H7 (cell line): ENCODE data around the gene RAB5IF. TPM values are rescaled to one million over a fixed set of nuclear protein-coding genes. Genes with fewer than 3 reads are reported as not detected.
"Not testable (repeated sequence)": the region's sequence is repeated elsewhere in the genome, so short reads cannot be mapped to it uniquely, and the experiment has no call there.

ENCODE experiments used
- DNase-seq: peaks from one replicate; pipeline ENCODE4 v3.0.0; 2012
- H3K27me3 ChIP-seq: 2 replicates; pipeline ENCODE4 v1.6.0; 2011; ENCODE audit warnings: mild to moderate bottlenecking, low read length; ENCODE audit not compliant: control insufficient read depth, insufficient read depth
- H3K36me3 ChIP-seq: replicated peaks from 2 replicates; pipeline ENCODE4 v1.5.1; 2011; ENCODE audit warnings: low read length; ENCODE audit not compliant: control insufficient read depth, insufficient read depth
- H3K4me3 ChIP-seq: 2 replicates; pipeline ENCODE4 v1.5.1; 2011; ENCODE audit warnings: low read depth, mild to moderate bottlenecking, control low read depth, low read length, moderate library complexity; ENCODE audit not compliant: insufficient read depth
- total RNA-seq: library from RNA; depleted of rRNA; stranded (reverse); fragments of >200 nt; shearing (Covaris generic); gene quantifications from 2 replicates; pipeline ENCODE4 v1.2.3, GENCODE V29; 2014; rRNA removed

RAB5IF gene, protein sequence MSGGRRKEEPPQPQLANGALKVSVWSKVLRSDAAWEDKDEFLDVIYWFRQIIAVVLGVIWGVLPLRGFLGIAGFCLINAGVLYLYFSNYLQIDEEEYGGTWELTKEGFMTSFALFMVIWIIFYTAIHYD
- total RNA-seq: 104 and 117 TPM in 2 replicates

DNA sequence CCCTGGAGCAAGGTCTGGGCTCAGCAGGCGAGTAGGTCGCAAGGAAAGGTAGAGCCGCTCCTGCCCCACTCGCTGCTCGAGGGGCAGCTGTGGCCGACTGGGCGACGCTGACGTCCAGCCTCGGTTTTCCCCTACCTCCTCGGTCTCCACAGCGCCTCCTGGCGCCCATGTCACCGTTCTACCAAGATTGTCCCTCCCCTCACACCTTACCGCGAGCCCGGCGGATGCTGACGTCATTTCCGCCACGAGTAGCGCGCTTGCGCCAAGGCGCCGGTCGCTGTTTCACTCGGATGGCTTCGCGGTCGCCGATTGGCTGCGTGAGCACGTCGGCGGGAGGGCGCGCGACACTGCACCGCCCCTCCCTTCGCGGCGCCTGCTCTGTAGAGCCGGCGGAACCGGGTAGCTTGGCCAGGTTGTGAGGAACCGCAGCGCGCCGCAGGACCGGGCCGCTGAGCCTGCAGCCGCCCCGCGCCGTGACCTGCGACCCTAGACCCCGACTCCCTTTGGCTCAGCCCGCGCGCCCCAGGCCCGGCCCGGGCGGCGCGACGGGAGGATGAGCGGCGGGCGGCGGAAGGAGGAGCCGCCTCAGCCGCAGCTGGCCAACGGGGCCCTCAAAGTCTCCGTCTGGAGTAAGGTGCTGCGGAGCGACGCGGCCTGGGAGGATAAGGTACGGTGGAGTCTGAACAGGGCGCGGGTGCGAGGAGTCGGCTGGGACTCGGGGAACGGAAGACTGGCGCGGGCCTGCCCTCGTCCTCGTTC is at the start of gene RAB5IF:
RAB5IF (plus strand) TSS at position 381 of the 759 bp plus-strand sequence; CDS start at position 554, 173 bp downstream.
- peak; percentile 97 for DNase-seq
- Histone ChIP-seq H3K27me3 (no peaks in the 10 kb centered on the region), H3K4me3 (peak within 1 kb of the TSS; percentile 79), H3K36me3 (peaks cover 17% of the 10 kb centered on the region)

DNA sequence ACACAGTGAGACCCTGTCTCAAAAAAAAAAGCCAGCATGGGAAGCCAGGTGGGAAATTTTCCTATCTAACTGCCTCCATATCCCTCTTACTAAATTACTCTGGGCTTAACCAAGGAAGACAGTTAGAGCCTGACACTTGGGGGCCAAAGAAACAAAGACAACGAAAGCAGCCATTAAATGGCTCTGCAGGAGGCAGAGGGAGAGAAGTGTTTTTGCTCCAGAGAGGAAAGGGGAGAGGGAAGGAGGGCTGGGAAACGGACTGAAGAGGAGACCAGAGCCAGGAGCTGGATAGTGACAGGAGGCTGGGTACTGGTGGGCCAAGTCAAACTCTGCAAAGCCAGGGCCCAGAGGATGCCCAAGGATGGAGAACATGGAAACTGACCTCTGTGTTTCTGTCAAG is 42.9 kb upstream of the RAB5IF start:
- DNase-seq: peak; percentile 38
- H3K4me3 ChIP-seq: no peak overlapping the region
- no peaks in the 10 kb centered on the region; the same call in 1 of the 2 replicates for H3K36me3 ChIP-seq
- no peaks in the 10 kb centered on the region for H3K27me3 ChIP-seq

DNA sequence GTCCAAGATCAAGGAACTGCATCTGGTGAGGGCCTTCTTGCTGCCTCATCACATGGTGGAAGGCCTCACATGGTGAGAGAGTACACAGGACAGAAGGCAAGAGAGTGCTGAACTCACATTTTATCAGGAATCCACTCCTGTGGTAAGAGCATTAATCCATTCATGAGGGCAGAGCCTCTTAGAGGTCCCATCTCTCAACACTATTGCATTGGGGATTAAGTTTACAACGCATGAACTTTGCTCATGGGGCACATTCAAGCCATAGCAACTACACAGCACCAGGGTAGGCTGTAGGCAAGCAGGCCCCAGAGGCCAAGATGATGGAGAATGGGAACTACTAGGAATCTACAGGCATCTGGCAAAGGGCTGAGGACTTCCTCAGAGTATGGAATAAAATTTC is 42.2 kb upstream of the RAB5IF start:
- H3K27me3 ChIP-seq: no peaks in the 10 kb centered on the region
- H3K36me3 ChIP-seq: no peaks in the 10 kb centered on the region; the same call in 1 of the 2 replicates
- no peak overlapping the region for H3K4me3 ChIP-seq
- DNase-seq: no peak

DNA sequence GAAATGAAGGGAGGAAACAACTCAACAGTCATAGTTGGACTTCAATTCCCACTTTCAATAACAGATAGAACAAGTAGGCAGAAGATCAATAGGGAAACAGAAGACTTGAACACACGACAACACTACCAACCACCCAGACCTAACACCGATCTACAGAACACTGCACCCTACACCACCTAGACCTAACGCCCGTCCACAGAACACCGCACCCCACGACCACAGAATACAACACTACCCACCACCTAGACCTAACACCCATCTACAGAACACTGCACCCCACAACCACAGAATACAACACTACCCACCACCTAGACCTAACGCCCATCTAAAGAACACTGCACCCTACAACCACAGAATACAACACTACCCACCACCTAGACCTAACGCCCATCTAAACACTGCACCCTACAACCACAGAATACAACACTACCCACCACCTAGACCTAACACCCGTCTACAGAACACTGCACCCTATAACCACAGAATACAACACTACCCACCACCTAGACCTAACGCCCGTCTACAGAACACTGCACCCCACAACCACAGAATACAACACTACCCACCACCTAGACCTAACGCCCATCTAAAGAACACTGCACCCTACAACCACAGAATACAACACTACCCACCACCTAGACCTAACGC is 41.4 kb upstream of the RAB5IF start:
- H3K27me3 ChIP-seq, H3K4me3 ChIP-seq, H3K36me3 ChIP-seq, DNase-seq: not testable (repeated sequence)

DNA sequence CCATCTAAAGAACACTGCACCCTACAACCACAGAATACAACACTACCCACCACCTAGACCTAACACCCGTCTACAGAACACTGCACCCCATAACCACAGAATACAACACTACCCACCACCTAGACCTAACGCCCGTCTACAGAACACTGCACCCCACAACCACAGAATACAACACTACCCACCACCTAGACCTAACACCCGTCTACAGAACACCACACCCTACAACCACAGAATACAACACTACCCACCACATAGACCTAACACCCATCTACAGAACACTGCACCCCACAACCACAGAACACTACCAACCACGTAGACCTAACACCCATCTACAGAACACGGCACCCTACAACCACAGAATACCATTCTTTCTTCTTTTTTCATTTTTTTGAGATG is 40.9 kb upstream of the RAB5IF start:
- H3K36me3 ChIP-seq, DNase-seq, H3K27me3 ChIP-seq, H3K4me3 ChIP-seq: not testable (repeated sequence)

DNA sequence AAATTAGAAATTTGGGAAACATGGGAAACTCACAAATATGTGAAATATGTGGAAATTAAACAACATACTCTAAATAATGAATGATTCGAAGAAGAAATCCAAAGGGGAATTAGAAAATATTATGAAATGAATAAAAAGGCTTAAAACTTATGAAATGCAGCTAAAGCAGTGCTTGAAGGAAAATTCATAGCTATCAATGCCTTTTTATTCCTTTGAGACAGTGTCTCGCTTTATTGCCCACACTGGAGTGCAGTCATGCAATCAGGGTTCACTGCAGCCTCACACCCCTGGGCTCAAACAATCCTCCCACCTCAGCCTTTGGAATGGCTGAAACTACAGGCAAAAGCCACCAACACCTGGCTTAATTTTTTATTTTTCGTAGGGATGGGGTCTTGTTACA is 40.1 kb upstream of the RAB5IF start:
- DNase-seq: no peak
- no peak overlapping the region for H3K4me3 ChIP-seq
- no peaks in the 10 kb centered on the region; the same call in 1 of the 2 replicates for H3K36me3 ChIP-seq
- no peaks in the 10 kb centered on the region for H3K27me3 ChIP-seq

DNA sequence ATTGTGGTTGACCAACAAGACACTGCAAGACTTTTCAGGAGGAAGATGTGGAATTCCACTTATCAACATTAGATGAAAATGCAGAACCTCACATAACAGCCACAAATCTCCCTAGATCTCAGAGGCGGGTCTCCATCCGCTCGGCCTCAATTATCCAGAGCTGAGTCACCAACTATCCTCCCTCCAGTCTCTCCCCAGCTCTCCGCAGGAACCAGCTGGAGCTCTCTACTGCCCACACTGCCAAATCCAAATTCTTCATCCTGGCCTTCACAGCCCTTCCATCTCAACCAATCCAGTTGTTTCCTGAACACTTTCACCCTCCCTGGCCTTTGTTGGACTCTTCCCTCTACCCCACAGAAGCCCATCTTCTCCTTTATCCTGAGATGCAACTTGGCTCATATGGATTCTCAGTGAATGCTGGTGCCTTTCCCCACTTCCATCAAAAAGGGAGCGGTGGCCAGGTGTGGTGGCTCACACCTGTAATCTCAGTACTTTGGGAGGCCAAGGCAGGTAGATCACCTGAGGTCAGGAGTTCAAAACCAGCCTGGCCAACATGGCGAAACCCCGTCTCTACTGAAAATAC is 35.6 kb upstream of the RAB5IF start:
- no peaks in the 10 kb centered on the region; the same call in 1 of the 2 replicates for H3K36me3 ChIP-seq
- no peak overlapping the region for H3K4me3 ChIP-seq
- DNase-seq: no peak
- H3K27me3 ChIP-seq: no peaks in the 10 kb centered on the region

DNA sequence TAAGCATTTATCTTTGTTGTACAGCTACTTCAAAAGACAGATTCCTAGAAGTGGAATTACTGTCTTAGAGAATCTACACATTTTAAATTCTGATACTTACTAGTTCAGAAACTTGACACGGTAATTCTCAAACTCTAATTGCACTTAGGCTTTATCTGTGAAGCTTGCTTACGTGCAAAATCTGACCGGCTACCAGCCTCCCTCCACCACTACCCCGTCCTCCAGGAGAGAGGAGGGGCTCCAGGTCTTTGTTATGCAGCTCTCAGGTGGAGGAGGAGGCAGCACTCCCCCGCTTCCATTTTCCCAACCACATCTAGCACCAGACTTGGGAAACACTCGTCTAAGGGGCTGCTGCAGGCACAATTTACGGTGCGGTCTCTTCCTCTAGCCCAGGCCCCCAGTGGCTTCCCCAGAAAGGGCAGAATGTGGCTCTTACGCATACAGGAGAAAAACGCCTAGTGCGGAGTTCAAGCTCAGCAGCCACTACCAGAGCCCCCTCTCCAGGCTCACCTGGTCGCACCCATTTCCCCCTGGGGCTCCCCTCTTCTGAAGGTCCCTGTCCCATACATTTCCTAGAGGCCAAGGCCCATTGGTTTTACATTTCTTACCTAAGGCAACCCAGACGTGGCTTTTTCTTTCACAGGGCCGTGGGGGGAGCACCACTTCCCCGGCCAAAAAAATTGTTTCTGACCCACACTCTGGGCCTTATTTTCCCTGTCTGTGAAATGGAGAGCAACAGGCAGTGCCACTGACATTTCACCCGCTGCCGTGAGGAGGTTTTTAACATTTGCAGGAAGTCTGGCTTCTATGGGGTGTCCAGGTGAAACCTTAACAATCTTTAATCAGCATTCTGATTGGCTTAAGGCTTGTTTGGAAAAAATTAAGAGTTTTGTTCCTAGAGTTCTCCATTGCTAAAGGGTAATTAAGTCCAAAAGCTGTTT is 33.7 kb upstream of the RAB5IF start:
- Histone ChIP-seq H3K36me3 (no peaks in the 10 kb centered on the region; the same call in 1 of the 2 replicates), H3K4me3 (peak overlapping the region; percentile 66), H3K27me3 (no peaks in the 10 kb centered on the region)
- peak; percentile 91 for DNase-seq

DNA sequence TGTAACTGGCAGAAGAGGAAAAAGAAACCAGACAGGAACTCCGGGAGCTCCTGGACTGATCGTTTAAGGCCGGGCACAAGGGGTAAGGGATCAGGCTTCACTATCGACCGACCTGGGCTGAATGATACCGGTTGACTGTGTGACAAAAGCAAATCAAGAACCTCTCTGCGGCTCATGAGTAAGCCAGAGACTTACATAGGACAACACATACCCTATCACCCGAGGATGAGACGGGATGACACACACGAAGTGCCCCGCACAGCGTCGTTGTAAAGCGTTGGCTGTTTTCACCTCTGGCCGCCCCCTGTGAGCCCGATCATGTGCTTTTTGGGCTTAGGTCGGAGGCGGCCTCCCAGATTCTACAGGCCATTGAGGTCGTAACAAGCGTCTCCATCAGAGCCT is 32.9 kb upstream of the RAB5IF start:
- no peaks in the 10 kb centered on the region for H3K27me3 ChIP-seq
- DNase-seq: peak; percentile 51
- H3K36me3 ChIP-seq: no peaks in the 10 kb centered on the region
- peak overlapping the region; percentile 66 for H3K4me3 ChIP-seq

DNA sequence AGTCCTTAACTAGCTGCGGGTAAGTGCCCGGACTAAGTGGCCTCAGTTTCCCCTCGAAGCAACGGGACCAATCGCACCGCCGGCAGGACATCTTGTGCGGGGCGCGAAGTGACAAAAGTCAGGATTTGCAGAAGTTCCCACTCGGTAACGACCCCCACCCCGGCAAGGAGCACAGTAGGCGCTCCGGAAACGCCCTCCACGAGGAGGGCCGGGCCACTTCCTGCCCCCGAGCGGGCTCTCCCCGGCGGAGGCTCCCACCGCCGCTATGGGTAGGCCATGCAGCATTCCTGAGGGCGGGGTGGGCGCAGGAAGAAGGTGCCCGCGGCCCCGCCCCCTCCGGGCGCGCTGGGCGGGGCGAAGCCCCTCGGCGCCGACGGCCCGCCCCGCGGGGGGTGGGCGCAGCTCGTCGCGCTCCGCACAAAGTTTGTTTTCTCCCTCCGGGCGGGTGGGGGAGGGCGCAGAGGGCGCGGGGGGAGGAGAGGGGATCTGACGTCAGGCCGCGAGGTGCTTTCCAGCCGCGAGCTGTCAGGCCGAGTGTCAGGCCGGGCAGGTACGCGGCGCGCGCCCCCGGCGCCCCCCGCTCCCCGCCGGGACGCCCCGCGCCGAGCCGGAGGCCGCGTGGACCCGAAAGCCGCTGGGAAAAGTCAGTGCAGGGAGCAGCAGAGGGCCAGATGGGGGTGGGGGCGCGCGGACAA is 32.3 kb upstream of the RAB5IF start, which contains the start of gene TGIF2:
TGIF2 (plus strand) TSS at position 495 of the 695 bp plus-strand sequence. CDS start 5,178 bp downstream, outside the sequence.
- DNase-seq: peak; percentile 99
- no peaks in the 10 kb centered on the region for H3K27me3 ChIP-seq
- H3K4me3 ChIP-seq: peak within 1 kb of the TSS; percentile 83
- H3K36me3 ChIP-seq: no peaks in the 10 kb centered on the region

DNA sequence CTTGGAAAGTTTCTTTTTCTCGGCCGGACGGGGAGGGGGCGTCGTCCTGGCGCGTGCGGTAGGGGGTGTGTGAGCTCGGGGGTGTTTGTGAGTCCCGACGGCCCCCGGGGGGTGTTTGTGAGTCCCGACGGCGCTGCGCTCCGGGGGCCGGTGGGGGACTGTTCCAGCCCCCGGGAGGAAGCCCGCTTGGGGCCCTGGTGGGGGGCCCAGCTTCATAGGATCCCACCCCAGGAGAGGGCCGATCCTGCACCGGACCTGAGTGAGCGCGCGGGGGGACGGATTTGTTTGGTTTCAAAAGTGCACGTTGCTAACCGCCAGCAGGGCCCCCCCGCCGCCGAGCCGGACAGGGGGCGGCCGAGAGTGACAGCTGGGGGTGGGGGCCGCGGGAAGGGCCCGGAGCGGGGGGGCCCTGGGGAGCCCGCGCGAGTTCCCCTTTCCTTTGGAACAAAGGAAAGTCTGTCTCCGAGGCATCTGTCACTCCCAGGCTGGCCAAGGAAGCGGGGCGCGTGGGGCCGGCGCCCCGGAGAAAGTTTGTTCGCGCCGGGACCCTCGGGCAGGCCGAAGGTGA is 31.7 kb upstream of the RAB5IF start:
- H3K4me3 ChIP-seq: peak overlapping the region; percentile 83
- DNase-seq: no peak
- no peaks in the 10 kb centered on the region for H3K27me3 ChIP-seq
- H3K36me3 ChIP-seq: peaks cover 4% of the 10 kb centered on the region

DNA sequence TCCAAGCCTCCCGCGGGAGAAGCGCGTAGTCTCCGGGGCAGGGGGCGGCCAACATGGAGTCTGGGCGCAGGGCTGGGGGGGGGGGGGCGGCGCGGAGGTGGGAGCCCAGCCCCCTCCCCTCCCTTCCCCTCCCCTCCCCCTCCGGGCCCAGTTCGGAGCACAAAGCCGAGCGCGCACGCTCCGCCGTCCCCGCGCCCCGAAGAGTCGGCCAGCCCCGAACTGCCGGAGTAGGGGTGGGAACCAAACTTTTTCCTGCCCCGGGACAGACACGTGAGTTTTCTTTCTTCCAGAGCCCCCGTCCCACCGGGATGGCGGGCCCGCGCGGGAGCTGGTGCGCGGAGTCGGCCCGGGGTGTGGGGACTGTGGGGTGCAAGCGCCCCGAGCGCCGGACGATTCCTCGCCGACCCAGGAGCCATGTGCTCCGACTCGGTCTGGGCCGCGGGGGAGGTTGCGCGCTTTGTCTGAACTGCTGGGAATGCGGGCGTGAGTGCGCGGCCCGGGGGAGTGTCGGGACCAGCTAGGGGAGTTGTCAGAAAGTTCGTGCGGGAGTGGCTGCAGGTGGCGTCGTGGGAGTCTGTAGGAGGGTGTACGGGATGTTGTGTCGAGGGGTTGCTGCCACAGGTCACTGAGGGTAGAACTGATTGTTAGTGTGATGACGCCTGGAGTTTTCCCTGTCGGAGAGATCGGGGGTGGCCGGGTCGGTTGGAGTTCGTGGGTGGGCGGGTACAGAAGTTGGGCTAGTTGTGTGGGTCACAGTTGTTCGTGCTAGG is 31.0 kb upstream of the RAB5IF start:
- Histone ChIP-seq H3K4me3 (peak overlapping the region; percentile 83), H3K27me3 (no peaks in the 10 kb centered on the region), H3K36me3 (peaks cover 6% of the 10 kb centered on the region)
- DNase-seq: peak; percentile 91
